GM12878 (cell line): ENCODE results near the gene EPN3. TPM values are rescaled to one million over a fixed set of nuclear protein-coding genes. Genes with fewer than 3 reads are reported as not detected.
A peak's percentile ranks its signal among the peaks of the same experiment; 100 is the strongest.

Source experiments
- ATAC-seq: fragments of 200-7000 bp; cut with Tn5 transposase; 3 replicates; pipeline ENCODE4 v1.9.1; 2020; ENCODE audit warnings: mild to moderate bottlenecking, moderate library complexity
- BruUV-seq: library from RNA; stranded (reverse); fragments of 400-500 nt; replicated peaks from 2 replicates; lab custom pipeline; 2021; lab: Mats Ljungman, UMichigan
- CTCF ChIA-PET: fragments of 300-600 bp; sonication (Branson Sonifier 250); formaldehyde crosslinking; extraction: SDS; loops from one replicate; lab custom pipeline; 2021; ENCODE audit warnings: inconsistent platforms; lab: Yijun Ruan, JAX
- POLR2A ChIA-PET: fragments of 350-600 bp; formaldehyde crosslinking; extraction: SDS; loops from one replicate; lab custom pipeline; 2021; ENCODE audit warnings: inconsistent platforms; lab: Charles Lee
- RAD21 ChIA-PET: fragments of 300-600 bp; sonication (Branson Sonifier 250); formaldehyde crosslinking; loops from one replicate; lab custom pipeline; 2023; ENCODE audit warnings: antibody characterized with exemption; ENCODE audit not compliant: unreplicated experiment; lab: Charles Lee
- SMC1A ChIA-PET: fragments of 300-600 bp; sonication (Branson Sonifier 250); formaldehyde crosslinking; loops from one replicate; lab custom pipeline; 2023; ENCODE audit not compliant: unreplicated experiment, uncharacterized antibody; lab: Charles Lee
- DNase-seq: peaks from one replicate; pipeline ENCODE4 v3.0.0-alpha.2; 2011; ENCODE audit warnings: low read depth, low spot score
- FAIRE-seq: peaks from 3 replicates; lab custom pipeline; 2011; peaks lifted over from hg19 to GRCh38; lab: Jason Lieb, UNC
- H2AFZ ChIP-seq: 2 replicates; pipeline ENCODE4 v1.6.0; 2011; ENCODE audit warnings: low read depth, low read length, control low read depth; ENCODE audit not compliant: control insufficient read depth
- H3K27ac ChIP-seq: 2 replicates; pipeline ENCODE4 v1.5.1; 2011; ENCODE audit warnings: control low read depth; ENCODE audit not compliant: control insufficient read depth, insufficient read depth
- H3K27me3 ChIP-seq, 2 experiments: replicated peaks in 1 of 2; 2 replicates each; pipeline versions ENCODE4 v1.6.0 to v1.6.1; 2011; ENCODE audit warnings: low read length in 1 of 2; ENCODE audit not compliant: control insufficient read depth in 2 of 2, insufficient read depth in 2 of 2
- H3K36me3 ChIP-seq, 2 experiments: 2 replicates each; pipeline ENCODE4 v1.5.1; 2011; ENCODE audit warnings: low read length in 1 of 2; ENCODE audit not compliant: control insufficient read depth in 2 of 2, insufficient read depth in 2 of 2
- H3K4me1 ChIP-seq: 2 replicates; pipeline ENCODE4 v1.6.1; 2011; ENCODE audit warnings: mild to moderate bottlenecking, low read length, moderate library complexity, mixed read lengths; ENCODE audit not compliant: control insufficient read depth, insufficient read depth
- H3K4me2 ChIP-seq: 2 replicates; pipeline ENCODE4 v1.6.0; 2011; ENCODE audit warnings: control low read depth; ENCODE audit not compliant: control insufficient read depth, insufficient read depth
- H3K4me3 ChIP-seq: fragments of 200-600 bp; sonication (generic); 2 replicates; pipeline ENCODE4 v1.5.1; 2016
- H3K79me2 ChIP-seq: 2 replicates; pipeline ENCODE4 v1.6.0; 2011; ENCODE audit warnings: low read length; ENCODE audit not compliant: control insufficient read depth, insufficient read depth
- H3K9ac ChIP-seq: 2 replicates; pipeline ENCODE4 v1.8.0; 2011; ENCODE audit warnings: low read length, control low read depth, mixed read lengths; ENCODE audit not compliant: control insufficient read depth, insufficient read depth
- H3K9me3 ChIP-seq: replicated peaks from 3 replicates; pipeline ENCODE4 v1.5.1; 2011; ENCODE audit warnings: mild to moderate bottlenecking, low read length; ENCODE audit not compliant: control insufficient read depth, insufficient read depth
- H4K20me1 ChIP-seq: 2 replicates; pipeline ENCODE4 v1.6.0; 2011; ENCODE audit not compliant: control insufficient read depth, insufficient read depth
- BCL3 ChIP-seq: IDR thresholded peaks from 2 replicates; pipeline ENCODE4 v1.6.1; 2011; ENCODE audit warnings: borderline replicate concordance, low read depth, mild to moderate bottlenecking, moderate library complexity, low read length; ENCODE audit not compliant: insufficient read depth, poor library complexity, severe bottlenecking
- BHLHE40 ChIP-seq, 2 experiments: fragments of 450-650 bp in 1 of 2; IDR thresholded peaks; 2 replicates each; pipeline ENCODE4 v1.6.1; 2011 to 2017; ENCODE audit warnings: low read depth in 2 of 2, borderline replicate concordance in 1 of 2, improper control_type of control experiment in 1 of 2, low read length in 1 of 2, mild to moderate bottlenecking in 1 of 2
- E2F4 ChIP-seq: IDR thresholded peaks from 2 replicates; pipeline ENCODE4 v1.6.1; 2012; ENCODE audit warnings: low read depth, low read length, improper control_type of control experiment
- EGR1 ChIP-seq, 2 experiments: IDR thresholded peaks; 1 replicate in 1 of 2; 2 replicates in 1 of 2; pipeline ENCODE4 v1.6.1; 2011 to 2012; ENCODE audit warnings: low read depth in 2 of 2, low read length in 2 of 2, borderline replicate concordance in 1 of 2, mild to moderate bottlenecking in 1 of 2, moderate library complexity in 1 of 2
- EZH2 ChIP-seq: IDR thresholded peaks from 2 replicates; pipeline ENCODE4 v1.6.1; 2012; ENCODE audit warnings: low read depth, mild to moderate bottlenecking, control low read depth, inconsistent platforms, low read length, borderline replicate concordance; ENCODE audit not compliant: control insufficient read depth
- FOS ChIP-seq: IDR thresholded peaks from 3 replicates; pipeline ENCODE4 v1.6.1; 2011; ENCODE audit warnings: borderline replicate concordance; ENCODE audit not compliant: insufficient read length; ENCODE audit errors: extremely low read depth
- FOXM1 ChIP-seq: IDR thresholded peaks from 2 replicates; pipeline ENCODE4 v1.6.1; 2012; ENCODE audit warnings: low read depth, mild to moderate bottlenecking, inconsistent platforms, low read length, moderate library complexity
- KDM1A ChIP-seq: fragments of 200-600 bp; sonication (generic); IDR thresholded peaks from 2 replicates; pipeline ENCODE4 v1.6.1; 2016; ENCODE audit warnings: borderline replicate concordance
- MEF2B ChIP-seq: fragments of 450-650 bp; IDR thresholded peaks from 2 replicates; pipeline ENCODE4 v1.6.1; 2018; ENCODE audit warnings: mild to moderate bottlenecking, moderate library complexity; ENCODE audit not compliant: partially characterized antibody, poor library complexity, severe bottlenecking
- NR2C1 ChIP-seq: fragments of 450-650 bp; IDR thresholded peaks from 2 replicates; pipeline ENCODE4 v1.6.1; 2017; ENCODE audit warnings: antibody characterized with exemption, mild to moderate bottlenecking, moderate library complexity
- WGBS: methylation state at CpG from one replicate; pipeline ENCODE4 v1.1.6; 2016; ENCODE audit warnings: low lambda C conversion rate; ENCODE audit not compliant: insufficient replicate concordance, insufficient coverage; ENCODE audit errors: missing lambda C conversion rate; 5-methylcytosine and 5-hydroxymethylcytosine counted together
- in situ Hi-C: fragments of 300-500 bp; cut with MboI; formaldehyde crosslinking; loops from 9 replicates; pipeline ENCODE4 v1.14.3; 2018; ENCODE audit warnings: mixed read lengths
- intact Hi-C: fragments of 100-400 bp; cut with micrococcal nuclease; formaldehyde crosslinking; loops from one replicate; pipeline ENCODE4 v1.14.2; 2022; ENCODE audit not compliant: unreplicated experiment
- polyA plus RNA-seq, 11 experiments: library from polyadenylated mRNA; depleted of rRNA in 4 of 11; unstranded in 6 of 11; stranded (reverse) in 5 of 11; fragments of >200 nt; fragmentation: Nextera tagmentation in 4 of 11; fragmentation: Illumina TruSeq in 1 of 11; extraction: Ambion mirVana in 4 of 11; extraction: Trizol in 1 of 11; gene quantifications; 1 replicate in 1 of 11; 2 replicates in 10 of 11; pipeline versions ENCODE4 v1.2.1 to v1.2.3, GENCODE V29; 2011 to 2016; ENCODE audit warnings: inconsistent platforms in 2 of 11, missing spikeins in 2 of 11, low read depth in 1 of 11
- total RNA-seq, 4 experiments: library from RNA; depleted of rRNA in 3 of 4; stranded (reverse); fragments of >200 nt in 3 of 4; fragmentation: Illumina TruSeq in 1 of 4; extraction: Trizol in 1 of 4; gene quantifications; 2 replicates each; pipeline versions ENCODE4 v1.2.1 to v1.2.3, GENCODE V29; 2013 to 2021

The EPN3 gene
- total and polyA plus RNA-seq, 10 of the 15 experiments (the other 5 are each of a cell fraction or from before 2014, with no cell fraction given), result 0.04 to 0.07 TPM; not detected in 8

- WGBS, result 36% methylated on average over 13 of the region's 13 CpGs
- H3K79me2 ChIP-seq, result no peaks in the 10 kb centered on the region
- H3K4me1 ChIP-seq, result no peaks in the 10 kb centered on the region
- no peak overlapping the region for H3K4me2 ChIP-seq
- ChIA-PET CTCF (interaction anchor here (0.7 to 1.0 kb wide), 2 partner anchors 9 to 94 kb away, joined by 3 to 4 read pairs; no protein-coding TSS in a partner anchor), POLR2A (no interaction called here), SMC1A (no interaction called here), RAD21 (no interaction called here)
- BruUV-seq, result no TSS peak
- H3K36me3 ChIP-seq, result no peaks in the 10 kb centered on the region
- in situ Hi-C loops, result no loop called here
- H3K9me3 ChIP-seq, result no peaks in the 10 kb centered on the region
- no peak overlapping the region for H3K4me3 ChIP-seq
- no peak overlapping the region for H2AFZ ChIP-seq
- H3K9ac ChIP-seq, result no peak overlapping the region
- peaks cover 0 to 1% of the 10 kb centered on the region in 2 experiments; a peak in 2 of 4 replicates for H3K27me3 ChIP-seq
- ATAC-seq, result no peak
- no peak overlapping the region for H3K27ac ChIP-seq
- FAIRE-seq, result no peak
- TF ChIP-seq NR2C1 (no peak), E2F4 (no peak), EZH2 (no peak), FOS (no peak), FOXM1 (no peak), KDM1A (no peak), BCL3 (peak; percentile 63), EGR1 (IDR thresholded peaks at IDR 0.05; ENCODE audit: borderline replicate concordance in 1 of 2, low read depth in 2 of 2, low read length in 2 of 2) (no peak), MEF2B (no peak), BHLHE40 (IDR thresholded peaks at IDR 0.05; ENCODE audit: borderline replicate concordance in 1 of 2, low read depth in 2 of 2, low read length in 1 of 2) (peak in 1 of 2 experiments; percentile 54; a peak in 2 of 4 replicates)
- TF ChIP-seq, all 136 proteins: peak for 2
- intact Hi-C loops, result no loop called here
- H4K20me1 ChIP-seq, result no peaks in the 10 kb centered on the region
- DNase-seq, result no peak
Measured at GRCh38 chr17:50577451-50577954, 45.0 kb downstream of the EPN3 start.
